NCI-H2029 (cell line): ENCODE measurements around the gene TMEM40.
"Not testable (repeated sequence)": the region's sequence is repeated elsewhere in the genome, so short reads cannot be mapped to it uniquely, and the experiment has no call there.

ENCODE experiments used
- DNase-seq: peaks from one replicate; lab custom pipeline; 2025; lab: John Stamatoyannopoulos, UW

The TMEM40 gene

DNA sequence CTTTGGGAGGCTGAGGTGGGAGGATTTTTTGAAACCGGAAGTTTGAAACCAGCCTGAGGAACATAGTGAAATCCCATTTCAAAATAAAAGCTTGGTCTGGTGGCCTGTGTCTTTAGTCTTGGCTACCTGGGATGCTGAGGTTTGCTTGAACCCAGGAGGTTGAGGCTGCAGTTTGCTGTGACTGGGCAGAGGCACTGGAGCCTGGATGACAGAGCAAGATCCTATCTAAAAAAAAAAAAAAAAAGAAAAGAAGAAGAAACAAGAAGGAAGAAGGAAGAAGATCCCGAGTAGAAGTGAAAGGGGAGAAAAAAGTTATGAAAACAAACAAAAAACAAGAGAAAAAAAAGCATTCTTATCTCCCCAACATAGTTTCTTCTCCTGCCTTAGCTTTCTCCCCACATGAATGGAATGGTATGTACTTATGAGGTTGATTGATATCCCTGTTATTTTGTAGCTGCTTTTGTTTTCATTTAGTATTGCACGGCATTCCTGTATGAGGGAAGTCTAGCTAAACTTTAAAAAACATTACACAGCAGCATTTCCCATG lies 42.4 kb downstream of the TMEM40 start:
- no peak for DNase-seq

GRCh38 chr3:12714278-12714677 lies 44.8 kb downstream of the TMEM40 start:
- no peak for DNase-seq

GRCh38 chr3:12710062-12710461 lies 49.0 kb downstream of the TMEM40 start:
- DNase-seq: no peak

DNA sequence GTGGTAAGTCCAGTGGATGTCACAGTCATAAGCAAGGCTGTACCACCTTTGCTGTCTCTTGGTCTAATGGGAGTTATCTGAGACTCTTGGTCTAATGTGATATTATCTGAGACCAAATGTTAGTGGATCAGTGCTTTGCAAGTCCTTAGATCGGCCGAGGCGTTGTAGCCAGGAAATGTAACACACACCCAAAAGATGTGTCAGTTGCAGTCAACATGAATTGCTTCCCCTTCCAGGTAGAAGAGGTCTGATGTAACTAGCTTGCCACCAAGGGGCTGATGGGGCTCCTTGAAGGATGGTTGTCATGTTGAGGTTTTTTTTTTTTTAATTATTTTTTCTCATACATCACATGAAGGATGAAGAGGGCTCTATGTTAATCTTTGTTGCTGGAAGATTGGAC lies 49.7 kb downstream of the TMEM40 start:
- no peak for DNase-seq

GRCh38 chr3:12708584-12709192 lies 50.4 kb downstream of the TMEM40 start:
- no peak for DNase-seq

DNA sequence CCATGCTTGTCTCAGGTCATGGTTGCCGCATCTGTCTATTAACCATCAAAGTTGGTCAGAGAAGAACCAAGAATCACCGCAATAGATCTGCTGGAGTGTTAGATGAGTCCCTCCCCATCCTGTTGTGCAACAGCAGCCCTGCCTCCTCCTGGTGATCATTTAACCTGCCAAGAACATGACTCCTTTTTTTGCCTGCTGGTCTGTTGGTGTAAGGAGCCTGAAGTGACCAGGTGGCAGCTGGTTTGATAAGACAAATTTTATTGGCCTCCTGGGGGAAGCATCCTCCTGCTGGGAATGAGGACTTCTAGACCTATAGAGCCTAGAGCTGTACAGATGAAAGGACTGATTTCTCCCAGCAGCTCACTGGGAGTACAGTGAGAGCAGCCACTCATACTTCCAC lies 51.6 kb downstream of the TMEM40 start:
- DNase-seq: no peak

DNA sequence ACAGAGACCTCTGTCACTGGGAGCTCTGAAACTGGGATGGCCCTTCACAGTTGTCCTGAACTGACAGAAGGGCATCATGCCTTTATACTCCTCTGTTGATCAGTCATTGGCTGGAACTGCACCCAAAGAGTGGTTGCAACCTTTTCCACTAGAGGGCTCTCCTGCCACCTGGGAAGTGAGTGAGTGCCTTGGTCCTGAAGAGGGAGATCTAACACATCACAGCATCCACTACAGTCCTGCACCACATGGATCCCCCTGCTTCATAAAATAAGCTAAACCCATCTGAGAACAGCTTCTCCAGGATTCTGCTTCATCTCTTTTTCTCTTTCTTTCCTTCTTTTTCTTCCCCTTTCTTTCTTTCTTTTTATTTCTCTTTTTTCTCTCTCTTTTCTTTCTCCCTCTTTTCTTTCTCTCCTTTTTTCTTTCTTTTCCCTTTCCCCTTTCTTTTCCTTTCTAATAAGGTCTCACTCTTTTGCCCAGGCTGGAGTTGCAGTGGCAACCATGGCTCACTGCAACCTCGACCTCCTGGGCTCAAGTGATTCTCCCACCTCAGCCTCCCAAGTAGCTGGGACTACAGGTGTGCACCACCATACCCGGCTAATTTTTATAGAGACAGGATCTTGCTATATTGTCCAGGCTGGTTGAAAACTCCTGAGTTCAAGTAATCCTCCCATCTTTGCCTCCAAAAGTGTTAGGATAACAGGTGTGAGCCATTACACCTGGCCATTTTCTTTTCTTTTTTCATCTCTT lies 52.4 kb downstream of the TMEM40 start:
- peak; percentile 68 for DNase-seq

DNA sequence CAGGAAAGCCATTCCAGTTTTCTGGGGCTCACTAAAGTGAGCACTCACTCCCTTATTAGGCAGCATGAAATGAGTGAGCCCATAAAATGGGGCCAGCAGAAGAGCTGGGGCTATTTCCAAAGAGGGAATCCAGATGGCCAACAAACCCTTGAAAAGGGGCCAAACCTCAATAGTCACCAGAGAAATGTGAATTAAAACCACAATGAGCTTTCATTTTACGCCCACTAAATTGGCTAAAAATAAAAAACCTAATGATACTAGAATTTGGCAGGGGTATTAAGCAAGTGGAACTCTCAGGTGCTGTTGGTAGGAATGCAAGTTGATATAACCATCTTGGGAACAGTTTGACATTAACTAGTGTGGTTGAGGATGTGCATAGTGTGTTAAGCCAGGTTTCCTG lies 53.1 kb downstream of the TMEM40 start:
- DNase-seq: no peak

- DNase-seq: no peak
Observed at GRCh38 chr3:12705374-12705926, 53.6 kb downstream of the TMEM40 start.

- DNase-seq: no peak
Observed at GRCh38 chr3:12702501-12702900, 56.6 kb downstream of the TMEM40 start.

DNA sequence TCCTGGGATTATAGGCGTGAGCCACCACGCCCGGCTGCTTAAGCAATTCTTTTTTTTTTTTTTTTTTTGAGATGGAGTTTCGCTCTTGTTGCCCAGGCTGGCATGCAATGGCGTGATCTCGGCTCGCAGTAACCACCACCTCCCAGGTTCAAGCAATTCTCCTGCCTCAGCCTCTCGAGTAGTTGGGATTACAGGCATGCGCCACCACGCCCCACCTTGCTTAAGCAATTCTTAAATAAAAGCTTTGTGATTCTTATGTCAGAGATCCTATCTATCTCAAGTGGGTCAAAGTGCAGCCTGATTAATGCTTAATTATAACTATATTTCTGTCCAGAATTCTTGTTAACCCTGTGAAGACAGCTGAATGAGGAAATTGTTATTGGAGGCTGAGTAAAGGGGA lies 57.5 kb downstream of the TMEM40 start:
- DNase-seq: not testable (repeated sequence)

DNA sequence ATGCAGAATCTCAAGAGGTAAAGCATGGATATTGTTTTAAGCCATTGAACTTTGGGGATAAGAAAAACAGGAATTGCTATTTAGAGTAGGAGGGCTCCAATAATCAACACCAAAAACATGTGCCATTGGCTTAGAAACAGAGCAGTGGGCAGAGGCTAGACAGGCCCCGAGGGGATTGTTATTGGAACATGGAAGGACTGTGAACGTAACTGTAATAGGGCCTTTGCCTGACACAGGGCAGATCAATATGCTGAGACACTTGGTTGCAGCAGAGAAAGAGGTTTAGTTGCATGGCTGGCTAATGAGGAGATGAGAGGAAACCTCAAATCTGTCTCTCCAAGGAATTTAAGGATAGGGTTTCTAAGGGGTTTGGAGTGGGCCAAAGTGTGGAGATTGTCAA lies 58.3 kb downstream of the TMEM40 start:
- no peak for DNase-seq

GRCh38 chr3:12695916-12696315 lies 63.1 kb downstream of the TMEM40 start:
- no peak for DNase-seq

- DNase-seq: no peak
Observed at GRCh38 chr3:12695112-12695511, 63.9 kb downstream of the TMEM40 start.

- DNase-seq: no peak
Observed at GRCh38 chr3:12692444-12692843, 66.6 kb downstream of the TMEM40 start.

GRCh38 chr3:12689997-12690711 lies 68.9 kb downstream of the TMEM40 start:
- DNase-seq: no peak

DNA sequence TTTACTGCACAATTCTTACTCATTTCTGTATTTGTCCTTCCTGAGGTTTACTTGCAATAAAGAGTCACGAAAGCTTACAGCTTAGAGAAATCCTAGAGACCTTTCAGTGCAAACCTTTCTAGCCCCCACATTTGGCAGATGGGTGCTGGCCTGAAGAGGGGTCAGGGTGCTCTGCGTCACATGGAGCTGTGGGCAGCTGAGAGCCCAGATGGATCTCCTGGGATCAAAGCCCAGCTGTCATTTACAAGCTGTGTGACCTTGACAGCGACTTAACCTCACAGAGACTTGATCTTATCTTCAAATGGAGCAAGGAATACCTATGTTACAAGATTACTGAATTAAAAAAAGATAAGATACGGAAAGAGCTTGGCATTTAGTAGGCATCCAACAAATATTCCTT lies 71.1 kb downstream of the TMEM40 start:
- no peak for DNase-seq

GRCh38 chr3:12686096-12686495 lies 73.0 kb downstream of the TMEM40 start:
- no peak for DNase-seq
